ENCODE data around the gene IQCN. TPM values are rescaled to one million over a fixed set of nuclear protein-coding genes. Genes with fewer than 3 reads are reported as not detected.

Gene IQCN
- total and polyA plus RNA-seq, 2 donors: 0.57 to 5.0 TPM

GRCh38 chr19:18273561-18274218 is 562 bp downstream of the IQCN start:
- H3K36me3 ChIP-seq (ENCODE audit: control insufficient read depth in 2 of 2, insufficient read depth in 2 of 2, low read length in 1 of 2): peaks cover 17 to 28% of the 10 kb centered on the region in 2 donors
- 95% methylated on average over 13 of the region's 13 CpGs for WGBS
- no peak overlapping the region for H3K27ac ChIP-seq (ENCODE audit: low read depth in 1 of 2, low read length in 1 of 2)
- H3K27me3 ChIP-seq (ENCODE audit: control insufficient read depth in 2 of 2, insufficient read depth in 1 of 2, low read length in 1 of 2): no peaks in the 10 kb centered on the region
- DNase-seq (ENCODE audit: low read depth in 6 of 9, low spot score in 9 of 9): no peak
- peaks cover 0 to 9% of the 10 kb centered on the region in 2 donors for H3K9me3 ChIP-seq (ENCODE audit: control insufficient read depth in 2 of 2, insufficient read depth in 1 of 2, low read length in 1 of 2)
- peaks cover 2 to 26% of the 10 kb centered on the region in 2 donors for H3K4me1 ChIP-seq (ENCODE audit: control insufficient read depth in 2 of 2, insufficient read depth in 2 of 2, low read length in 2 of 2)
- no peak overlapping the region for H3K4me3 ChIP-seq (ENCODE audit: low read length in 2 of 2)

GRCh38 chr19:18271433-18271841 is 2.8 kb downstream of the IQCN start:
- no peak overlapping the region for H3K27ac ChIP-seq (ENCODE audit: low read depth in 1 of 2, low read length in 1 of 2)
- H3K4me3 ChIP-seq (ENCODE audit: low read length in 2 of 2): no peak overlapping the region
- DNase-seq (ENCODE audit: low read depth in 6 of 9, low spot score in 9 of 9): no peak
- peaks cover 16 to 27% of the 10 kb centered on the region in 2 donors for H3K36me3 ChIP-seq (ENCODE audit: control insufficient read depth in 2 of 2, insufficient read depth in 2 of 2, low read length in 1 of 2)
- peaks cover 2 to 9% of the 10 kb centered on the region in 2 donors for H3K9me3 ChIP-seq (ENCODE audit: control insufficient read depth in 2 of 2, insufficient read depth in 1 of 2, low read length in 1 of 2)
- WGBS: 90% methylated on average over 6 of the region's 6 CpGs
- no peaks in the 10 kb centered on the region for H3K27me3 ChIP-seq (ENCODE audit: control insufficient read depth in 2 of 2, insufficient read depth in 1 of 2, low read length in 1 of 2)
- H3K4me1 ChIP-seq (ENCODE audit: control insufficient read depth in 2 of 2, insufficient read depth in 2 of 2, low read length in 2 of 2): peaks cover 0 to 18% of the 10 kb centered on the region in 2 donors

GRCh38 chr19:18270326-18270725 is 3.9 kb downstream of the IQCN start:
- peaks cover 2 to 9% of the 10 kb centered on the region in 2 donors for H3K9me3 ChIP-seq (ENCODE audit: control insufficient read depth in 2 of 2, insufficient read depth in 1 of 2, low read length in 1 of 2)
- no peaks in the 10 kb centered on the region for H3K27me3 ChIP-seq (ENCODE audit: control insufficient read depth in 2 of 2, insufficient read depth in 1 of 2, low read length in 1 of 2)
- no peak overlapping the region for H3K27ac ChIP-seq (ENCODE audit: low read depth in 1 of 2, low read length in 1 of 2)
- H3K36me3 ChIP-seq (ENCODE audit: control insufficient read depth in 2 of 2, insufficient read depth in 2 of 2, low read length in 1 of 2): peaks cover 8 to 21% of the 10 kb centered on the region in 2 donors
- 94% methylated on average over 9 of the region's 9 CpGs for WGBS
- H3K4me3 ChIP-seq (ENCODE audit: low read length in 2 of 2): no peak overlapping the region
- no peak for DNase-seq (ENCODE audit: low read depth in 6 of 9, low spot score in 9 of 9)
- peaks cover 0 to 8% of the 10 kb centered on the region in 2 donors for H3K4me1 ChIP-seq (ENCODE audit: control insufficient read depth in 2 of 2, insufficient read depth in 2 of 2, low read length in 2 of 2)

GRCh38 chr19:18269070-18269723 is 5.1 kb downstream of the IQCN start:
- Histone ChIP-seq H3K36me3 (ENCODE audit: control insufficient read depth in 2 of 2, insufficient read depth in 2 of 2, low read length in 1 of 2) (peaks cover 8 to 15% of the 10 kb centered on the region in 2 donors), H3K9me3 (ENCODE audit: control insufficient read depth in 2 of 2, insufficient read depth in 1 of 2, low read length in 1 of 2) (peaks cover 2 to 9% of the 10 kb centered on the region in 2 donors), H3K27me3 (ENCODE audit: control insufficient read depth in 2 of 2, insufficient read depth in 1 of 2, low read length in 1 of 2) (no peaks in the 10 kb centered on the region), H3K27ac (ENCODE audit: low read depth in 1 of 2, low read length in 1 of 2) (no peak overlapping the region), H3K4me3 (ENCODE audit: low read length in 2 of 2) (no peak overlapping the region), H3K4me1 (ENCODE audit: control insufficient read depth in 2 of 2, insufficient read depth in 2 of 2, low read length in 2 of 2) (no peaks in the 10 kb centered on the region)
- WGBS: 93% methylated on average over 2 of the region's 2 CpGs
- DNase-seq (ENCODE audit: low read depth in 6 of 9, low spot score in 9 of 9): no peak

GRCh38 chr19:18266771-18267686 is 7.2 kb downstream of the IQCN start:
- Histone ChIP-seq H3K9me3 (ENCODE audit: control insufficient read depth in 2 of 2, insufficient read depth in 1 of 2, low read length in 1 of 2) (peaks cover 0 to 2% of the 10 kb centered on the region in 2 donors), H3K27me3 (ENCODE audit: control insufficient read depth in 2 of 2, insufficient read depth in 1 of 2, low read length in 1 of 2) (no peaks in the 10 kb centered on the region), H3K27ac (ENCODE audit: low read depth in 1 of 2, low read length in 1 of 2) (no peak overlapping the region), H3K4me3 (ENCODE audit: low read length in 2 of 2) (no peak overlapping the region), H3K36me3 (ENCODE audit: control insufficient read depth in 2 of 2, insufficient read depth in 2 of 2, low read length in 1 of 2) (peaks cover 8 to 12% of the 10 kb centered on the region in 2 donors), H3K4me1 (ENCODE audit: control insufficient read depth in 2 of 2, insufficient read depth in 2 of 2, low read length in 2 of 2) (no peaks in the 10 kb centered on the region)
- 97% methylated on average over 42 of the region's 42 CpGs for WGBS
- DNase-seq (ENCODE audit: low read depth in 6 of 9, low spot score in 9 of 9): no peak

- DNase-seq (ENCODE audit: low read depth in 6 of 9, low spot score in 9 of 9): no peak
- Histone ChIP-seq H3K4me3 (ENCODE audit: low read length in 2 of 2) (no peak overlapping the region), H3K27ac (ENCODE audit: low read depth in 1 of 2, low read length in 1 of 2) (no peak overlapping the region), H3K36me3 (ENCODE audit: control insufficient read depth in 2 of 2, insufficient read depth in 2 of 2, low read length in 1 of 2) (peaks cover 8 to 12% of the 10 kb centered on the region in 2 donors), H3K9me3 (ENCODE audit: control insufficient read depth in 2 of 2, insufficient read depth in 1 of 2, low read length in 1 of 2) (peaks cover 0 to 2% of the 10 kb centered on the region in 2 donors), H3K27me3 (ENCODE audit: control insufficient read depth in 2 of 2, insufficient read depth in 1 of 2, low read length in 1 of 2) (no peaks in the 10 kb centered on the region), H3K4me1 (ENCODE audit: control insufficient read depth in 2 of 2, insufficient read depth in 2 of 2, low read length in 2 of 2) (no peaks in the 10 kb centered on the region)
- WGBS: 93% methylated on average over 7 of the region's 7 CpGs
These were observed 8.7 kb downstream of the IQCN start for GRCh38 chr19:18265582-18265981.

GRCh38 chr19:18264971-18265540 is 9.2 kb downstream of the IQCN start:
- WGBS: 98% methylated on average over 23 of the region's 23 CpGs
- H3K4me3 ChIP-seq (ENCODE audit: low read length in 2 of 2): no peak overlapping the region
- H3K4me1 ChIP-seq (ENCODE audit: control insufficient read depth in 2 of 2, insufficient read depth in 2 of 2, low read length in 2 of 2): no peaks in the 10 kb centered on the region
- H3K27ac ChIP-seq (ENCODE audit: low read depth in 1 of 2, low read length in 1 of 2): no peak overlapping the region
- peaks cover 8 to 12% of the 10 kb centered on the region in 2 donors for H3K36me3 ChIP-seq (ENCODE audit: control insufficient read depth in 2 of 2, insufficient read depth in 2 of 2, low read length in 1 of 2)
- H3K27me3 ChIP-seq (ENCODE audit: control insufficient read depth in 2 of 2, insufficient read depth in 1 of 2, low read length in 1 of 2): no peaks in the 10 kb centered on the region
- H3K9me3 ChIP-seq (ENCODE audit: control insufficient read depth in 2 of 2, insufficient read depth in 1 of 2, low read length in 1 of 2): peaks cover 0 to 2% of the 10 kb centered on the region in 2 donors
- no peak for DNase-seq (ENCODE audit: low read depth in 6 of 9, low spot score in 9 of 9)

GRCh38 chr19:18264137-18264854 is 10.0 kb downstream of the IQCN start:
- peaks cover 8 to 12% of the 10 kb centered on the region in 2 donors for H3K36me3 ChIP-seq (ENCODE audit: control insufficient read depth in 2 of 2, insufficient read depth in 2 of 2, low read length in 1 of 2)
- DNase-seq (ENCODE audit: low read depth in 6 of 9, low spot score in 9 of 9): no peak
- H3K4me1 ChIP-seq (ENCODE audit: control insufficient read depth in 2 of 2, insufficient read depth in 2 of 2, low read length in 2 of 2): no peaks in the 10 kb centered on the region
- H3K27me3 ChIP-seq (ENCODE audit: control insufficient read depth in 2 of 2, insufficient read depth in 1 of 2, low read length in 1 of 2): no peaks in the 10 kb centered on the region
- H3K9me3 ChIP-seq (ENCODE audit: control insufficient read depth in 2 of 2, insufficient read depth in 1 of 2, low read length in 1 of 2): peaks cover 0 to 2% of the 10 kb centered on the region in 2 donors
- H3K27ac ChIP-seq (ENCODE audit: low read depth in 1 of 2, low read length in 1 of 2): no peak overlapping the region
- no peak overlapping the region for H3K4me3 ChIP-seq (ENCODE audit: low read length in 2 of 2)
- 97% methylated on average over 23 of the region's 23 CpGs for WGBS

All from thymus (tissue), 11 donors.